Tibial nerve (tissue), 4 donors: Measurements from ENCODE around the gene ANKRD30A. TPM values are rescaled to one million over a fixed set of nuclear protein-coding genes. Genes with fewer than 3 reads are reported as not detected.

Source experiments
- DNase-seq, 2 donors: peaks; one replicate each; pipeline ENCODE4 v3.0.0-alpha.2; 2019; ENCODE audit warnings: low spot score in 2 of 2
- H3K27ac ChIP-seq, 4 donors: fragments of 200-600 bp; sonication (generic) in 3 of 4; one replicate each; pipeline ENCODE4 v1.5.1; 2017 to 2019; ENCODE audit warnings: mild to moderate bottlenecking in 1 of 4
- H3K27me3 ChIP-seq, 2 donors: fragments of 200-600 bp; sonication (generic) in 1 of 2; one replicate each; pipeline versions ENCODE4 v1.5.1 to v1.6.0; 2017 to 2019
- H3K36me3 ChIP-seq, 3 donors: fragments of 200-600 bp; sonication (generic); one replicate each; pipeline ENCODE4 v1.5.1; 2018 to 2019
- H3K4me1 ChIP-seq, 4 donors: fragments of 200-600 bp; sonication (generic) in 3 of 4; one replicate each; pipeline ENCODE4 v1.5.1; 2017 to 2019
- H3K4me3 ChIP-seq, 4 donors: fragments of 200-600 bp; sonication (generic) in 3 of 4; one replicate each; pipeline ENCODE4 v1.5.1; 2017 to 2019; ENCODE audit warnings: mild to moderate bottlenecking in 1 of 4, moderate library complexity in 1 of 4
- H3K9me3 ChIP-seq, 4 donors: fragments of 200-600 bp; sonication (generic) in 3 of 4; one replicate each; pipeline ENCODE4 v1.5.1; 2017 to 2019
- CTCF ChIP-seq, 5 experiments: fragments of 200-600 bp in 3 of 5; fragments of 450-650 bp in 2 of 5; sonication (generic) in 3 of 5; IDR thresholded peaks; one replicate each; pipeline ENCODE4 v1.5.1; 2016 to 2019; ENCODE audit warnings: antibody characterized with exemption in 5 of 5, mild to moderate bottlenecking in 3 of 5, moderate library complexity in 2 of 5
- EP300 ChIP-seq, 2 donors: sonication (generic); formaldehyde crosslinking; IDR thresholded peaks; one replicate each; pipeline ENCODE4 v1.6.1; 2017; ENCODE audit warnings: antibody characterized with exemption in 2 of 2, mild to moderate bottlenecking in 1 of 2
- POLR2A ChIP-seq, 2 donors: fragments of 450-650 bp; IDR thresholded peaks; one replicate each; pipeline ENCODE4 v1.6.1; 2017; ENCODE audit warnings: antibody characterized with exemption in 2 of 2, mild to moderate bottlenecking in 2 of 2, moderate library complexity in 2 of 2
- WGBS, 2 donors: methylation state at CpG; one replicate each; pipeline ENCODE4 v1.1.5; 2018; 5-methylcytosine and 5-hydroxymethylcytosine counted together
- small RNA-seq: library from RNA; depleted of rRNA; stranded (forward); fragments of <200 nt; gene quantifications from one replicate; pipeline ENCODE3, GENCODE V24; 2016
- total RNA-seq, 4 donors: library from RNA; depleted of rRNA; stranded (reverse); fragments of >200 nt; gene quantifications; one replicate each; pipeline ENCODE4 v1.1.0, GENCODE V29; 2016

The ANKRD30A gene
- total RNA-seq, 4 donors from 2014 or later, result under 0.01 to 0.22 TPM; not detected in 2

- DNase-seq, result no peak
- H3K27ac ChIP-seq, result no peak overlapping the region
- TF ChIP-seq POLR2A (IDR thresholded peaks at IDR 0.05), result no peak
- TF ChIP-seq CTCF (IDR thresholded peaks at IDR 0.05), result no peak
- TF ChIP-seq EP300 (IDR thresholded peaks at IDR 0.05), result no peak
- H3K36me3 ChIP-seq, result no peaks in the 10 kb centered on the region
- H3K9me3 ChIP-seq, result peaks cover 0 to 7% (median 2%) of the 10 kb centered on the region in 4 donors
- H3K4me1 ChIP-seq, result no peaks in the 10 kb centered on the region
- no peaks in the 10 kb centered on the region for H3K27me3 ChIP-seq
- WGBS, 2 donors, result 52 to 65% methylated on average over 2 of the region's 2 CpGs
- no peak overlapping the region for H3K4me3 ChIP-seq
These were observed 278.4 kb downstream of the ANKRD30A start for GRCh38 chr10:37403776-37404175.

Small RNA genes lying within 50 kb of the gene (small RNA-seq; reads per million reads assigned to genes)
- gene RF00019 (not detected), gene RN7SL314P (not detected), gene RNU6-811P (not detected)
